Measurements from ENCODE around the gene ULK4.
"Not testable (repeated sequence)": the region's sequence is repeated elsewhere in the genome, so short reads cannot be mapped to it uniquely, and the experiment has no call there.

Gene ULK4

GRCh38 chr3:41569632-41570305 lies 392.1 kb downstream of the ULK4 start:
- no peak for DNase-seq

- DNase-seq: no peak
Observed at GRCh38 chr3:41565948-41566514, 395.9 kb downstream of the ULK4 start.

GRCh38 chr3:41565003-41565402 lies 396.9 kb downstream of the ULK4 start:
- DNase-seq: no peak

- DNase-seq: not testable (repeated sequence)
Observed at GRCh38 chr3:41556245-41556644, 405.7 kb downstream of the ULK4 start.

DNA sequence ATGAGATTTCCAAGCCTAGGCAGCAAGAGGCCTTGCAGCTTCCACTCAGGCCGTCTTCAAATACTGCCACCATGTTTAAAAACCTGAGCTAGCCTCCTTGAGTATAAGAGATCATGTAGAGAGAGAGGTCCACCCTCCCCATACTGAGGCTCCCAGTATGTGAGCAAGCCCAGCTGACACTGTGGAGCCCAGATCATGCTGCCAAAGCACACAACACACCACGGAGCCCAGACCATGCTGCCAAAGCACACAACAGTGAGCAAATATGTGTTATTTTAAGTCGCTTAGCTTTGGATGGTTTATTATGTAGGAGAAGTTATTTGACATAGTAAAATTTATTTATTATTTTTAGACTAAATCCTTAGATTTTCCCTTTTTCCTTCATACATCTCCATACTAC lies 428.9 kb downstream of the ULK4 start:
- no peak for DNase-seq

DNA sequence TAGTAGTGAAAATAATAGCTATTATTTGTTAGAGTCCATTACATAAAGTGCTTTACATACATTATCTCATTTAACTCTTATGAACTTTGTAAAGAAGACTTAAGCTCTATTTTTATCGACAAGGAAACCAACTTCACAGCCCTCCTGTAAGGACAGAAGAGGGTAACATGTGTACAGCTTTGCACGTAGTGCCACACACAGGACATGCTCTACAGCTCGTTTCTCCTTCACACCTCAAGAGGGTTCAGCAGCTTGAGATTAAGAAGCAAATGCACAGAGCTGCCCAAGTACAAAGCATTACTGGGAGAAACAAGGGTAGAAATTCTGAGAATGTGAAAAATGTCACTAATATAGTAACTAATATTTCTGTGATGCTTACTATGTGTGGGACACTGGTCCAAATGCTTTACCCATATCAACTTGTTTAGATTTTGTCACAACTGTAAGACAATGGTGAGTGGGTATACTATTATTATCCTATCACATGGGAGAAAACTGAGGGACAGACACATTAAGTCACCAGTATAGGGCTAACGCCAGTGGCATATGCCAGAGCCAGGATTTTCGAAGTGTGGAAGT lies 434.8 kb downstream of the ULK4 start:
- no peak for DNase-seq

DNA sequence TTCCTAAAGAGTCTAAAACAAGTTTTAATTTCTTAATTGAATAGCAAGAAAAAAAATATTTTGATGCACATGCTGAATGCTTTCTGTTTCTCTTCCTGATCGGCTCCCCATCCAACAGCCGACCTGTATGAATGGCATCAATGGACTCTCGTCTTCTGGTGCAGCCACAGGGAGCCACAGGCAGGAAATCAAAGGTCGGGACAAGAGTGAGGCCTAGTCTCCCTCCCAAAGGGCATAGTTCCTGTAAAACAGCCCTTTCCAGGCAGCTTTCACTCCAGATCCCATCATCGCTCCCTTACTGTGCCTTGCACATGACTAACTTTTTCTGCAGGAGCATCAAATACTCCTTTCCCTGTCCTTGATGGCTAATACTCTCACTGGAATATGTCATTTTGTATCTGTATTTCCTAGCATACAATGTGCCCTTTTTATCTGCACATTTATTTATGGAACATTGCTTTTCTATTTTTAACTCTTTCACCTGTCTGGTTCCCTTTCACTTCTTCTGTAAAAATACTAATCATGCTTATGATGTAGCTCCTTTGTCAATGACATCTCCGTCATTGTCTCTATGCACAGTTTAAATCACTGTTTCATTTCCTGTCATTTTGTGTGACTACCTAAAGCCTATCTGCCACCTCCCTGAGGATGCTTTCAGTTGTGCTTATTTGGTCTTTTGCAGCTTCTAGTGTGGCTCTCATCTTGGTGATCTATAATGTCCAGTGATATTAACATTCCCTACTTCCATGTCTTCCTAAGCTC lies 436.4 kb downstream of the ULK4 start:
- no peak for DNase-seq

GRCh38 chr3:41523897-41524296 lies 438.0 kb downstream of the ULK4 start:
- DNase-seq: no peak

- no peak for DNase-seq
Observed at GRCh38 chr3:41522612-41523011, 439.3 kb downstream of the ULK4 start.

GRCh38 chr3:41521010-41521655 lies 440.8 kb downstream of the ULK4 start:
- no peak for DNase-seq

- no peak for DNase-seq
Observed at GRCh38 chr3:41519746-41520145, 442.2 kb downstream of the ULK4 start.

DNA sequence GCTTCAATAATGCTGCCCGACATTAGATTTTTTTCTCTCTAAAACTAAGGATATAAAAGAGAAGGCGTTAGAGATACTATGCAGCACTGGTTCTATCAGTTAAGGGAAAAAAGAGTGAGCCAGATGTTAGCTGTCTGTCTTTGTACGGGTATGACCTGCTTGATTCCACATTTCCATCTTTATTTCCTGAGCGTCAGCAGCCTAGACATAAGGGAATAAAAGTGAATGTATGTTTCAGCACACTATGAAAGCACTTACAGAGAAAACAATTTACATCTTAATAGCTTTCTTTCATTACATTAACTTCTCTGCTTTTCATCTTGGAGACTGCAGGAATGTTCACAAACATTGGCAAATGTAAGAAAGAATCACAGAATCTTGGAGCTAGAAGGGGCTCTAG lies 443.3 kb downstream of the ULK4 start:
- DNase-seq: no peak

DNA sequence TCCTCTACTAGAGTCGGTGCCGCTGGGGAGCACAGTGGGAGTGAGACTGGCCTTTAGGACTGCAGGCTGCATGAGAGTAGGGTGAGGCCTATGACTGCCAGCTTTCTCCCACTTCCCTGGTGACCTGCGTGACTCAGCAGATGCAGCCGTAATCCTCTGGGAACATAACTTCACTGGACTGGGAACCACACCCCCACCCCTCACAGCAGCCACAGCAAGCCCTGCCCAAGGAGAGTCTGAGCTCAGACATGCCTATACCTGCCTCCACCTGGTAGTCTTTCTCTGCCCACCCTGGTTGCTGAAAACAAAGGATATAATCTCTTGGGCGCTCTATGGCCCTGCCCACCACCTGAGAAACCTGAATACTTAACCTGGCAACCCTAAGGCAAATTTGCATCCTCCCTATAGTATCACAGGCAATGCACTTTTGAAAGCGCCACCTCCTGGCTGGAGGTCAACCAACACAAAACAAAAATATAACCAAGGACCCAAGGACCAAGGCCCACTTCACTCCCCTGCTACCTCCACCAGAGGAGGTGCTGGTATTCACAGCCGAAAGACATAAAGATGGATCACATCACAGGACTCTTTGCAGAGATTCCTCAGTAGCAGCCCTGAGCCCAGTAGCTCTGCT lies 453.7 kb downstream of the ULK4 start:
- DNase-seq: no peak

- DNase-seq: no peak
Observed at GRCh38 chr3:41507336-41508062, 454.4 kb downstream of the ULK4 start.

GRCh38 chr3:41503998-41504623 lies 457.8 kb downstream of the ULK4 start:
- DNase-seq: no peak

DNA sequence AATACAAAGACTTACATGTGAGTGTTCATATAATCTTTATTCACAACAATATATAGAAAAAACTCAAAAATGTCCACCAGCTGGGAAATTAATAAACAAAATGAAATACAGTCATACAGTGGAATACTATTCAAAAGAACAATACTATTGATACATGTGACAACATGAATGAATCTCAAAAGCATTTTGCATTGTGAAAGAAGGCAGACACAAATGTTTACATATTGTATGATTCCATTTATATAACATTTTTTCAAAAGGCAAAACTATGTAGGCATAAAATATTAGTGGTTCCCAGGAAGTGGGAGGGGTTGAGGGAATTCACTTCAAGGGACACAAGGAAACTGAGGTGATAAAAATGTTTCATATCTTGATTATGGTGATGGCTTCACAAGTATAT lies 459.4 kb downstream of the ULK4 start:
- DNase-seq: no peak

DNA sequence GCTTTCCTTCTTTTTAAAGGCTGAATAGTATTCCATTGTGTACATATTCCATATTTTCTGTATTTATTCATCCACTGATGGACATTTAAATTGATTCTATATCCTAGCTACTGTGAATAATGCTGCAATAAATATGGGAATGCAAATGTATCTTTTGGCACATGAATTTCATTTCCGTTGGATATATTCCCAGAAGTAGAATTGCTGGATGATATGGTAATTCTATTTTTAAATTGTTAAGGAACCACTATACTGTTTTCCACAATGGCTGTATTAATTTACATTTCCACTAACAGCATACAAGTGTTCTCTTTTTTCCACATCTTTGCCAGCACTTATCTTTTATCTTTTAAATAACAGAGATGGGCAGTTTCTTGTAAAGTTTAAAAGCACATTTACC lies 459.9 kb downstream of the ULK4 start:
- no peak for DNase-seq

- DNase-seq: no peak
Observed at GRCh38 chr3:41498847-41499246, 463.1 kb downstream of the ULK4 start.

DNA sequence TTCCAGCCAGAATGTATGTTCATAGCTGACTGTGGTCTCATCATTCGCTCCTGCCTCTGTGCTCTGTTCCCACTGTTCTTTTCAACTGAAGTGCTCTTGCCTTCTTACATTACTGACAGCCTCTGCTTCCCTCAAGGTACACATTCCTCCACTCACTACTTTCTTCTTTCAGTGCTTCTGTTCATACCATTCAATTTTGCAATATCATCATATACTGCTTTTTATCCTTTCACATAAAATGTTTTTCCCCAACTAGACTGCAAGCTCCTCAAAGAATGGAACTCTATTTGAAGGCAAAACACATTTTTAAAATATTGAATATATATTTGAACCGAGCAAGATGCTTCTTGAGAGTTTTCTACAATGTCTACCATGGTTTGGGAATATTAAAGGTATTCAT lies 471.5 kb downstream of the ULK4 start:
- DNase-seq: no peak

- no peak for DNase-seq
Observed at GRCh38 chr3:41489231-41489630, 472.7 kb downstream of the ULK4 start.

GRCh38 chr3:41488501-41488900 lies 473.4 kb downstream of the ULK4 start:
- no peak for DNase-seq
